SK-MEL-5 (cell line): ENCODE measurements around the gene RRAGB. TPM values are rescaled to one million over a fixed set of nuclear protein-coding genes. Genes with fewer than 3 reads are reported as not detected.
A peak's percentile ranks its signal among the peaks of the same experiment; 100 is the strongest.
"Not testable (repeated sequence)": the region's sequence is repeated elsewhere in the genome, so short reads cannot be mapped to it uniquely, and the experiment has no call there.

ENCODE experiments used
- DNase-seq: peaks from one replicate; pipeline ENCODE4 v3.0.0-alpha.2; 2016; ENCODE audit warnings: low read depth, low spot score
- in situ Hi-C: cut with HindIII; loops from 2 replicates; pipeline ENCODE4 v1.10.0; 2016; ENCODE audit warnings: low sequenced_read_pairs, high pct_unique_total_duplicates, low pct_unique_long_range_greater_than_20kb
- total RNA-seq: library from RNA; depleted of rRNA; stranded (reverse); fragments of >200 nt; shearing (Covaris generic); gene quantifications from 2 replicates; pipeline ENCODE4 v1.2.3, GENCODE V29; 2014; rRNA removed

The RRAGB gene
- total RNA-seq, 1 experiment from 2014 or later = 9.9 TPM

- in situ Hi-C loops = no loop called here
- DNase-seq = no peak
Measured at GRCh38 chrX:55750256-55750655, 32.7 kb downstream of the RRAGB start.

DNA sequence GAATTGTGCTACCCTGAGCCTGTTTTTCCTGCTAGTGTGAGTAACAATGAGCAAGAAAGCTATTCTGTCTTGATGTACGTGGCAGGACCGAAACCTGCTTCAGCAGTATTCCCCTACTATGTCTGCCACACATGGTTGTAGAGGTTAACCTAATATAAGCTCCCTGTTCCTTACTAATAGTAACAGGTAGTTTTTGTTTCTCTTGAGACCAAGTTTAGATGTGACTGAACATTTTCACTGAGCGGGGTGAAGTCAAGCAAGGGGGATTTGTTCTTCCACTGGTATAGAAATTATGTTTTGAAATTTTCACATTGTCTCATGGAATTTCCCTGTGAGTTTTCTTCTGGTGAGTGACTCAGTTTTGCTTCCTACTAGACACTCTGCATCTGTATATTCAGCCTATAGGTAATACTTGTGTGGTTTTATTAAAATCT lies 37.3 kb downstream of the RRAGB start:
- in situ Hi-C loops = no loop called here
- no peak for DNase-seq

DNA sequence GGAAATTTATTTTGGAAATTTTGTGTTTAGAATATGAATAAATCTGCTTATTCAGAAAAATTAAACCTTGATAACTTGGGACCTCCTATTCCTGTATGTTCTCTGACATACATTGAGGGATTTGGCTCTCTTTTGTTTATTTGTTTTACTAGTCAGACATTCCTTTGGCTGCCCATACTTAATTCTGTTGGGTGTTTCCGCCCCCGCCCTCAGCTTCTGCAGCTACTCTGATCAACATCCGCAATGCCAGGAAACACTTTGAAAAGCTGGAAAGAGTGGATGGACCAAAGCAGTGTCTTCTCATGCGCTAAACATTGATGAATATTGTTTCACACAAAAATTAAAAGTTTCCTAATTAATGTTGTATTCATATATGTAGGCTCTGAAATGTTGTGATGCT lies 40.5 kb downstream of the RRAGB start:
- in situ Hi-C loops = no loop called here
- DNase-seq = no peak

DNA sequence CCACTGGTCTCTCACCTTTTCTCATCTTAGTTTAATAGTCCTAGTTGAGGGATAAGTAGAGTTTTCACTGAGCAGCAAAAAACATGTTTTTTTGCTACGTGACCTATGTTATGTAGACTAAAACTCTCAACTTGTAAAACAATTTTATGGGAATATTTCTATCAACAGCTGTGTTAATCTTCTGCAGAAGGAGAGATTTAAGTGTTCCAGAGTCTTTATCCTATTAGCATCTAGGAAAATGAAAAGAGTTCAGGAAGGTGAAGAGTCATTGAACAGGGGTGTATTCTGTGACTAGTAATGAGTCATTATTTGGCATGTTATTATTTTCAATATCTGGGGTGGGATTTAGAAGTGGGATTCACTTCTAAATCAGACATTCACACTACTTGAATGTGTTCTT lies 41.9 kb downstream of the RRAGB start:
- no peak for DNase-seq
- in situ Hi-C loops = no loop called here

DNA sequence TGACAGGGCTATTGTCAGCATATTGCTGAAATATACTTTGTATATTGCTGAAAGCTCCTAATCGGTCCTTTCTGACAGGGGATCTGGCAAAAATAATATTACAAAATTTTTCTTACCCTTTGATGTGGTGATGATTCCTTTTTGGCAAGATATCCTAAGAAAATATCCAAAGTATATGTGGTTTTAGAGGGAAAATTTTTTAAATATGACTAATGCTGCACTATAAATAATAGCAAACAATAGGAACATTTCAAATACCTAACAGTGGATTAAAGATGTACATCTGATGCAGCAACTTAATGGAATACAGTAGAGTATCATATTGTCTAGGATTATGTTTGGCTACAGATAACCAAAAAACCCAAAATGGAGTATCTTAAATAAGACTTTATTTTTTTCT lies 49.6 kb downstream of the RRAGB start:
- no peak for DNase-seq
- in situ Hi-C loops = no loop called here

DNA sequence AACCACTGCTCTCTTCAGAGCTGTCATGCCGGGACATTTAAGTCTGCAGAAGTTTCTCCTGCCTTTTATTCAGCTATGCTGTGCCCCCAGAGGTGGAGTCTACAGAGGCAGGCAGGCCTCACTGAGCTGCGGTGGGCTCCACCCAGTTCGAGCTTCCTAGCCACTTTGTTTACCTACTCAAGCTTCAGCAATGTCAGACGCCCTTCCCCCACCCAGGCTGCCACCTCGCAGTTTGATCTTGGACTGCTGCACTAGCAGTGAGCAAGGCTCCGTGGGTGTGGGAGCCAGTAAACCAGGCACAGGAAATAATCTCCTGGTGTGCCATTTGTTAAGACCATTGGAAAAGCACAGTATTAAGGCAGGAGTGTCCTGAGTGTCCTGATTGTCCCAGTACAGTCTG lies 56.9 kb downstream of the RRAGB start:
- DNase-seq, in situ Hi-C loops: not testable (repeated sequence)

DNA sequence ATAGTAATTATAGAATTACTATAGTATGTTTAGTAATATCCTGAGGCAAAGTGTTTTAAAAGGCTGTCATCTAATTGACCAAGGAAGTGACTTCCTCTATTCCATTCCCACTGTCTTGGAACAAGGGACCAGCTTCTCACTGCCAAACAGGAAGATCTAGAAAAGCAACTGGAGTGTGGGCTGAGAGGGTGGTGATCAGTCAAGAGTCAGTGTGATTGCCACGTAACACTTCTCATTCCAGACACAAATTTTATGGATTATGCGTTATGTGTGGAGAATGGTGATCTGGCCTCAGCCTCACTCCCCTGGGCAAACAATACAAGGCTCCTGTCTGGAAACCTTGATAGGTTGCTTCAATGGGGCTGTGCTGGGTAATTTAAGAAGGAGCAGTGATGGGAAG lies 60.0 kb downstream of the RRAGB start:
- DNase-seq = no peak
- in situ Hi-C loops = no loop called here

GRCh38 chrX:55778322-55778721 lies 60.8 kb downstream of the RRAGB start:
- no peak for DNase-seq
- in situ Hi-C loops = no loop called here

GRCh38 chrX:55783723-55784122 lies 66.2 kb downstream of the RRAGB start:
- no peak for DNase-seq
- in situ Hi-C loops = no loop called here

- DNase-seq = no peak
- in situ Hi-C loops = no loop called here
Measured at GRCh38 chrX:55787063-55787462, 69.5 kb downstream of the RRAGB start.

GRCh38 chrX:55787727-55788126 lies 70.2 kb downstream of the RRAGB start:
- in situ Hi-C loops = no loop called here
- no peak for DNase-seq

DNA sequence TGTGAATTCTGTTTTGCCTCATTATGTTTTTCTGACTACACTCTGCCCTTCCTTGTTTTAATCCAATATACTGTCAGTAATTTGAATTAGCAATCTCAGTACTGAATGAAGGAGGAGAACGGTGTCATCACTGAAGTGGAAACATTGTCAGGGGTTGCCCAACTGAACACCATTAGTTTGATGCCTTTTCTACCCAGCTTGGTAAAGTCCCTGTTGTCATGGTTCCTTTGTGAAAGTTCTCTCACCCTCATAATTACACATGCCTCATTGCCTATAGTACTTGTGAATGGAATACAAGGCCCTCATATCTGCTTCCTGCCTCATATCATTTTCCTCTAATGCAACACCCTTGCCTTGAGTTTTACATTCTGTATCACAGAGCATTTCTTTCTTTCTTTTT lies 76.9 kb downstream of the RRAGB start:
- DNase-seq = no peak
- in situ Hi-C loops = no loop called here

GRCh38 chrX:55796496-55796895 lies 78.9 kb downstream of the RRAGB start:
- in situ Hi-C loops = no loop called here

GRCh38 chrX:55801811-55802210 lies 84.3 kb downstream of the RRAGB start:
- peak; percentile 0 for DNase-seq
- in situ Hi-C loops = no loop called here

More at GRCh38 chrX:55796496-55796895, 78.9 kb downstream of the RRAGB start:
- no peak for DNase-seq

Other genes with a start within 250 kb of the RRAGB start
- 7.2 and 8.0 TPM in 2 replicates for gene USP51, start 227.9 kb upstream of the RRAGB start, total RNA-seq
- gene FOXR2, start 94.3 kb upstream of the RRAGB start, total RNA-seq = not detected in 2 replicates